Caco-2 (cell line): ENCODE results near the gene VEPH1. TPM values are rescaled to one million over a fixed set of nuclear protein-coding genes. Genes with fewer than 3 reads are reported as not detected.

Experiments
- BruUV-seq: library from RNA; stranded (reverse); fragments of 400-500 nt; replicated peaks from 2 replicates; lab custom pipeline; 2021; lab: Mats Ljungman, UMichigan
- CTCF ChIA-PET: fragments of 300-600 bp; sonication (Branson Sonifier 250); formaldehyde crosslinking; loops from one replicate; lab custom pipeline; 2022; ENCODE audit warnings: antibody characterized with exemption; lab: Charles Lee
- POLR2A ChIA-PET: fragments of 300-600 bp; sonication (Branson Sonifier 250); formaldehyde crosslinking; loops from one replicate; lab custom pipeline; 2022; ENCODE audit warnings: antibody characterized with exemption; lab: Charles Lee
- DNase-seq, 2 experiments: peaks; one replicate each; pipeline versions ENCODE4 v3.0.0 to v3.0.0-alpha.2; 2020 to 2022
- H3K27me3 ChIP-seq: replicated peaks from 2 replicates; pipeline ENCODE4 v1.6.0; 2011; ENCODE audit warnings: low read length; ENCODE audit not compliant: control insufficient read depth, insufficient read depth
- H3K36me3 ChIP-seq: 2 replicates; pipeline ENCODE4 v1.5.1; 2011; ENCODE audit warnings: low read length; ENCODE audit not compliant: control insufficient read depth, insufficient read depth
- H3K4me1 ChIP-seq: fragments of 250-450 bp; sonication (Bioruptor Pico); 2 replicates; pipeline ENCODE4 v1.5.1; 2020; ENCODE audit warnings: mild to moderate bottlenecking
- H3K4me3 ChIP-seq: 2 replicates; pipeline ENCODE4 v1.5.1; 2011; ENCODE audit warnings: low read depth, mild to moderate bottlenecking, control low read depth, low read length
- H3K9me3 ChIP-seq: fragments of 250-450 bp; sonication (Bioruptor Pico); 2 replicates; pipeline ENCODE4 v1.5.1; 2020; ENCODE audit warnings: mild to moderate bottlenecking, moderate library complexity
- H3K27ac Mint-ChIP-seq: one replicate; pipeline ENCODE4 v1.8.0; 2022; ENCODE audit warnings: mixed read lengths; ENCODE audit not compliant: unreplicated experiment
- H3K27me3 Mint-ChIP-seq: one replicate; pipeline ENCODE4 v1.8.0; 2022; ENCODE audit warnings: mixed read lengths; ENCODE audit not compliant: insufficient read depth, unreplicated experiment
- H3K36me3 Mint-ChIP-seq: one replicate; pipeline ENCODE4 v1.8.0; 2022; ENCODE audit warnings: mild to moderate bottlenecking, mixed read lengths; ENCODE audit not compliant: insufficient read depth, unreplicated experiment
- H3K4me1 Mint-ChIP-seq: one replicate; pipeline ENCODE4 v1.8.0; 2022; ENCODE audit warnings: low read depth, mixed read lengths; ENCODE audit not compliant: unreplicated experiment
- H3K4me3 Mint-ChIP-seq: one replicate; pipeline ENCODE4 v1.8.0; 2022; ENCODE audit warnings: mild to moderate bottlenecking, moderate library complexity, mixed read lengths; ENCODE audit not compliant: unreplicated experiment
- H3K9me3 Mint-ChIP-seq: one replicate; pipeline ENCODE4 v1.8.0; 2022; ENCODE audit warnings: mixed read lengths; ENCODE audit not compliant: unreplicated experiment
- intact Hi-C: fragments of 100-400 bp; cut with micrococcal nuclease; formaldehyde crosslinking; loops from one replicate; pipeline ENCODE4 v1.10.0; 2022; ENCODE audit not compliant: unreplicated experiment
- total RNA-seq: library from RNA; stranded (reverse); gene quantifications from 2 replicates; pipeline ENCODE4 v1.2.3, GENCODE V29; 2022
- TF ChIP-seq, protein P1 (sequence below), 2 experiments: fragments of 200-600 bp in 1 of 2; IDR thresholded peaks; 1 replicate in 1 of 2; 2 replicates in 1 of 2; pipeline versions ENCODE4 v1.5.1 to v1.8.0; 2011 to 2022; ENCODE audit warnings: antibody characterized with exemption in 1 of 2, control low read depth in 1 of 2, inconsistent platforms in 1 of 2, low read depth in 1 of 2, low read length in 1 of 2, mild to moderate bottlenecking in 1 of 2, moderate library complexity in 1 of 2; ENCODE audit not compliant: insufficient read depth in 1 of 2, severe bottlenecking in 1 of 2, unreplicated experiment in 1 of 2

Gene VEPH1
- total RNA-seq, 1 experiment from 2014 or later, result 12.0 TPM

DNA sequence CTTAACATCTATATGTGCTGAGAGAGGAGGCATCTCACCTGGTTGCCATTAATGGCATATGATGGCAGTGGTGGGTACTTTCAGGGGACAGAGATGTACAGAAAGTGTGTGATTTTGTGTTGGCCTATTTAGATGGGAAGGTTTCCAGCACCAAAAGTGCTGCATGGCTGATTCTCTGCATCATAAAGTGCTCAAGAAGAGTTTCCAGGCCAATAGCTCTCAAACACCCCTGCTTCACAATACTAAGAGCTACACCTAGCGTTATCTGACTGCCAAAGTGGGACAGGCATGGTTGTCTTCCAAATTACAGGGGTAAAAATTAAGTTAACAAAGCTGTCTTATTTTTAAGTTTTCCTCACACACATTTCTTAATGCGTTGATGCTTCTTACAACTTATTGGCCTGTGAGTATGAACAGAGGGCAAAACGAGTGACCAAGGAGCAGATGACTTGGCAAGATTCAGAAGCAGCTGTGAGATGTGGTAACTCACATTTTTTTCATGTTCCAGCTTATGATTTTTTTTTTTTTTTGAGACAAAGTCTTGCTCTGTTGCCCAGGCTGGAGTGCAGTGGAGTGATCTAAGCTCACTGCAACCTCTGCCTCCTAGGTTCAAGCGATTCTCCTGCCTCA lies 41.4 kb upstream of the VEPH1 start:
- intact Hi-C loops, result no loop called here
- ChIA-PET CTCF (no interaction called here), POLR2A (no interaction called here)
- Histone ChIP-seq H3K4me3 (no peak overlapping the region), H3K27me3 (no peaks in the 10 kb centered on the region), H3K4me1 (no peaks in the 10 kb centered on the region), H3K9me3 (no peaks in the 10 kb centered on the region), H3K36me3 (no peaks in the 10 kb centered on the region)
- Mint-ChIP-seq H3K9me3 (no peaks in the 10 kb centered on the region), H3K36me3 (no peaks in the 10 kb centered on the region), H3K4me3 (no peak overlapping the region), H3K27me3 (peaks cover 24% of the 10 kb centered on the region), H3K27ac (no peak overlapping the region), H3K4me1 (no peaks in the 10 kb centered on the region)
- TF ChIP-seq, protein P1, sequence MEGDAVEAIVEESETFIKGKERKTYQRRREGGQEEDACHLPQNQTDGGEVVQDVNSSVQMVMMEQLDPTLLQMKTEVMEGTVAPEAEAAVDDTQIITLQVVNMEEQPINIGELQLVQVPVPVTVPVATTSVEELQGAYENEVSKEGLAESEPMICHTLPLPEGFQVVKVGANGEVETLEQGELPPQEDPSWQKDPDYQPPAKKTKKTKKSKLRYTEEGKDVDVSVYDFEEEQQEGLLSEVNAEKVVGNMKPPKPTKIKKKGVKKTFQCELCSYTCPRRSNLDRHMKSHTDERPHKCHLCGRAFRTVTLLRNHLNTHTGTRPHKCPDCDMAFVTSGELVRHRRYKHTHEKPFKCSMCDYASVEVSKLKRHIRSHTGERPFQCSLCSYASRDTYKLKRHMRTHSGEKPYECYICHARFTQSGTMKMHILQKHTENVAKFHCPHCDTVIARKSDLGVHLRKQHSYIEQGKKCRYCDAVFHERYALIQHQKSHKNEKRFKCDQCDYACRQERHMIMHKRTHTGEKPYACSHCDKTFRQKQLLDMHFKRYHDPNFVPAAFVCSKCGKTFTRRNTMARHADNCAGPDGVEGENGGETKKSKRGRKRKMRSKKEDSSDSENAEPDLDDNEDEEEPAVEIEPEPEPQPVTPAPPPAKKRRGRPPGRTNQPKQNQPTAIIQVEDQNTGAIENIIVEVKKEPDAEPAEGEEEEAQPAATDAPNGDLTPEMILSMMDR (IDR thresholded peaks at IDR 0.05; ENCODE audit: insufficient read depth in 1 of 2, low read depth in 1 of 2, low read length in 1 of 2, severe bottlenecking in 1 of 2, unreplicated experiment in 1 of 2), result no peak
- DNase-seq, result no peak
- BruUV-seq, result no TSS peak

DNA sequence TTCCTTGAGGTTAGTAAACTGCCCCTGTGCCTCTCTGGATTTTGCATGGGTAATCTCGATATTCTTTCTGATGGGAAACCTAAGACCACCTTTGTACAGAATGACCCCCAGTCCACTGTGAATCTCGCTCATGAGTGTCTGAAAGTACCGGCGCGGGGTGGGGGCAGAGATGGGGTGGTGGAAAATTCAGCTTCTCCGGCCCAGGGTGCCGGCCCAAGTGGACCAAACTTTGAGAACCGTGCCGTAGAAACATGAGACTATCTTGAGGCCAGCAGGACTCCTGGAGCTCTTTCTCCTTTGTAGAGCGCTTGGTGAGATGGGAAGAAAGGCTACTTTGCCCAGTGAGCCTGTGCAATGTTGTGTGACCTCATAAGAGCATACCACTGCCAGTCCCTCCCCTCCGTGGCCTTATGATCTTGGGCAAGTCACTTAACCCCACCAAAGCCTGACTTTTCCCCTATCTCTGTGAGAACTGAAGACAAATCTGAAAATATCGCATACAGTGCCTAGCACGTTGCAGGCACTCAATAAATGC lies 40.4 kb upstream of the VEPH1 start:
- H3K27ac Mint-ChIP-seq, result no peak overlapping the region
- no peaks in the 10 kb centered on the region for H3K27me3 ChIP-seq
- no peaks in the 10 kb centered on the region for H3K4me1 ChIP-seq
- no TSS peak for BruUV-seq
- peak overlapping the region; percentile 59 for H3K4me3 Mint-ChIP-seq
- no peaks in the 10 kb centered on the region for H3K36me3 ChIP-seq
- TF ChIP-seq, protein P1 (IDR thresholded peaks at IDR 0.05; ENCODE audit: insufficient read depth in 1 of 2, low read depth in 1 of 2, low read length in 1 of 2, severe bottlenecking in 1 of 2, unreplicated experiment in 1 of 2), result no peak
- peaks cover 20% of the 10 kb centered on the region for H3K27me3 Mint-ChIP-seq
- ChIA-PET CTCF (interaction anchor here (0.8 to 1.2 kb wide), 2 partner anchors 9 to 29 kb away, joined by 3 to 4 read pairs; no protein-coding TSS in a partner anchor), POLR2A (no interaction called here)
- intact Hi-C loops, result no loop called here
- H3K36me3 Mint-ChIP-seq, result no peaks in the 10 kb centered on the region
- no peaks in the 10 kb centered on the region for H3K9me3 ChIP-seq
- no peak overlapping the region; the same call in 1 of the 2 replicates for H3K4me3 ChIP-seq
- no peaks in the 10 kb centered on the region for H3K4me1 Mint-ChIP-seq
- H3K9me3 Mint-ChIP-seq, result no peaks in the 10 kb centered on the region
- no peak for DNase-seq

DNA sequence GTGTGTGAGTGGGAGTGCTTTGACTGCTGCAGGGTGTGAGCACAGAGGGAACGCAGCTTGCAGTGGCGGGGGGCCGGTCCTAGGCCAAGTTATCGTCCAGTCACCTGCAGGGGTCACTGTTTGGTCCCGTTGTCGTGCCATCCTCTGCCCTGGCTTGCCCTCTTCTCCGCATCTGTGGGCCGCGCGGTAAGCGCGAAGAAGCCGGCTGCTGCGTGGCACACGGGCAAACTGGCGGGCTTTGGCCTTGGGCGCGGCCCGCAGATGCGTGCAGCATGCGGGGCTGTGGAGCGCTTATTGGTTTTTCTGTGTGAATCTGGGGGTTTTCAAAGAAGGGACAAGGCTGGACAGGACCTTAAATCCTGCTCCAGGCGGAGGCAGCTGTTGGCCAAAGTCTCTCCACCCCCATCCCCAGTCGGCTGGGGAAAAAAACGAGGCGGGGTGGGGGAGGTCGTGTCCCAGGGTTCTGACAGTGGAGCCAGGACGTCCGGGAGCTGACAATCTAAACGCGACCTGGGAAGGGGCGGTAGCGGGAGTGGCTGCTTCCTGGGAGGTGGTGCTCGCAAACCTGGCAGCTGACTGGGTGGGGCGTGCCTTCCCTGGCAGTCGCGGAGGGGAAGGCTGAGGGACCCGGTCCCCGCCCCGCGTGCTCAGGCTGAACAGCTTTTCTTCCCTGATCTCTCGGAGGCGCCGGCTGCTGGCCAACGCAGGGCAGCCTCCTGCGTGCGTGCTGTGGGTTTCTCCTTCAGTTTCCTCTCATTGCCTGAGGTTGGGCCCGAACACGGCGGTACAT lies 39.7 kb upstream of the VEPH1 start:
- no TSS peak for BruUV-seq
- Histone ChIP-seq H3K36me3 (no peaks in the 10 kb centered on the region), H3K27me3 (no peaks in the 10 kb centered on the region), H3K4me1 (no peaks in the 10 kb centered on the region), H3K4me3 (peak overlapping the region; percentile 17; the same call in 1 of the 2 replicates), H3K9me3 (no peaks in the 10 kb centered on the region)
- DNase-seq, result peak; percentile 51 to 58
- peaks cover 13% of the 10 kb centered on the region for H3K27me3 Mint-ChIP-seq
- H3K4me3 Mint-ChIP-seq, result peak overlapping the region; percentile 59
- no peak overlapping the region for H3K27ac Mint-ChIP-seq
- CTCF ChIA-PET, result interaction anchor here (0.8 to 1.2 kb wide), 2 partner anchors 9 to 30 kb away, joined by 3 to 4 read pairs; no protein-coding TSS in a partner anchor
- TF ChIP-seq, protein P1 (IDR thresholded peaks at IDR 0.05; ENCODE audit: insufficient read depth in 1 of 2, low read depth in 1 of 2, low read length in 1 of 2, severe bottlenecking in 1 of 2, unreplicated experiment in 1 of 2), result peak in 1 of 2 experiments; percentile 13
- no peaks in the 10 kb centered on the region for H3K36me3 Mint-ChIP-seq
- POLR2A ChIA-PET, result no interaction called here
- H3K4me1 Mint-ChIP-seq, result no peaks in the 10 kb centered on the region
- intact Hi-C loops, result no loop called here
- H3K9me3 Mint-ChIP-seq, result no peaks in the 10 kb centered on the region
